Measurements from ENCODE around the gene ATP1A1.

Gene ATP1A1

GRCh38 chr1:116345843-116346242 is 27.2 kb upstream of the ATP1A1 start:
- peak; percentile 63 for DNase-seq

- DNase-seq = no peak
Observed at GRCh38 chr1:116346943-116347673, 25.9 kb upstream of the ATP1A1 start.

GRCh38 chr1:116347696-116348095 is 25.3 kb upstream of the ATP1A1 start:
- DNase-seq = no peak

GRCh38 chr1:116350097-116350645 is 22.9 kb upstream of the ATP1A1 start:
- no peak for DNase-seq

- no peak for DNase-seq
Observed at GRCh38 chr1:116351914-116352313, 21.1 kb upstream of the ATP1A1 start.

GRCh38 chr1:116352349-116352813 is 20.7 kb upstream of the ATP1A1 start:
- DNase-seq = no peak

- DNase-seq = no peak
Observed at GRCh38 chr1:116353155-116353554, 19.9 kb upstream of the ATP1A1 start.

GRCh38 chr1:116356067-116356466 is 17.0 kb upstream of the ATP1A1 start:
- DNase-seq = no peak

GRCh38 chr1:116356673-116357072 is 16.4 kb upstream of the ATP1A1 start:
- no peak for DNase-seq

GRCh38 chr1:116357487-116357886 is 15.6 kb upstream of the ATP1A1 start:
- DNase-seq = no peak

- no peak for DNase-seq
Observed at GRCh38 chr1:116359060-116359830, 13.8 kb upstream of the ATP1A1 start.

GRCh38 chr1:116359871-116360270 is 13.2 kb upstream of the ATP1A1 start:
- no peak for DNase-seq

- DNase-seq = peak; percentile 3
Observed at GRCh38 chr1:116360429-116361173, 12.4 kb upstream of the ATP1A1 start.

- DNase-seq = no peak
Observed at GRCh38 chr1:116361648-116362047, 11.4 kb upstream of the ATP1A1 start.

GRCh38 chr1:116362050-116362449 is 11.0 kb upstream of the ATP1A1 start:
- DNase-seq = no peak

GRCh38 chr1:116365353-116365780 is 7.7 kb upstream of the ATP1A1 start:
- no peak for DNase-seq

GRCh38 chr1:116365857-116366256 is 7.2 kb upstream of the ATP1A1 start:
- no peak for DNase-seq

- no peak for DNase-seq
Observed at GRCh38 chr1:116367256-116367945, 5.6 kb upstream of the ATP1A1 start.

- no peak for DNase-seq
Observed at GRCh38 chr1:116368241-116368640, 4.8 kb upstream of the ATP1A1 start.

GRCh38 chr1:116370181-116370580 is 2.9 kb upstream of the ATP1A1 start:
- no peak for DNase-seq

GRCh38 chr1:116371752-116372151 is 1.3 kb upstream of the ATP1A1 start:
- no peak for DNase-seq

GRCh38 chr1:116372191-116372590 is 853 bp upstream of the ATP1A1 start:
- DNase-seq = no peak
